ENCODE data around the gene NFIB. TPM values are rescaled to one million over a fixed set of nuclear protein-coding genes. Genes with fewer than 3 reads are reported as not detected.

NFIB gene
- total and polyA plus RNA-seq, 2 of the 4 experiments (the other 2 are of a cell fraction), result 1.4 to 2.0 TPM

- no TSS peak for BruUV-seq (replicated peaks)
- Histone ChIP-seq H2BK5ac (ENCODE audit: low read depth, low read length, poor library complexity, severe bottlenecking) (no peak overlapping the region), H3K14ac (replicated peaks; ENCODE audit: low read depth, low read length) (no peak overlapping the region), H3K9me1 (ENCODE audit: insufficient read depth, low read length) (no peaks in the 10 kb centered on the region), H2BK20ac (ENCODE audit: low read depth, low read length) (no peak overlapping the region), H4K5ac (ENCODE audit: low read depth, low read length) (no peak overlapping the region), H2AFZ (replicated peaks; ENCODE audit: low read length, poor library complexity) (no peak overlapping the region), H3K9ac (ENCODE audit: low read depth, low read length) (no peak overlapping the region), H3K4me1 (ENCODE audit: control insufficient read depth, insufficient read depth, low read length) (peaks cover 4% of the 10 kb centered on the region), H2AK9ac (replicated peaks; ENCODE audit: low read depth, low read length, poor library complexity) (no peak overlapping the region), H3K9me3 (ENCODE audit: control insufficient read depth, insufficient read depth, low read length) (no peaks in the 10 kb centered on the region), H3K4me2 (ENCODE audit: low read depth, low read length) (no peak overlapping the region), H3K27me3 (ENCODE audit: control insufficient read depth, insufficient read depth, low read length) (peaks cover 61% of the 10 kb centered on the region), H2AK5ac (ENCODE audit: low read depth, low read length) (no peak overlapping the region), H4K8ac (ENCODE audit: low read depth in 2 of 2, low read length in 2 of 2) (no peak overlapping the region), H4K20me1 (ENCODE audit: insufficient read depth, low read length) (0 out of 2 replicates have a peak, but pooled peaks cover 5% of the 10 kb centered on the region), H3K56ac (ENCODE audit: extremely low read depth, insufficient read depth, low read length) (no peak overlapping the region), H3K27ac (ENCODE audit: insufficient read depth, low read length) (no peak overlapping the region), H3K18ac (ENCODE audit: low read depth, low read length) (no peak overlapping the region), H4K91ac (ENCODE audit: insufficient read depth, low read depth, low read length) (no peak overlapping the region), H2BK15ac (ENCODE audit: low read depth, low read length) (no peak overlapping the region), H3K36me3 (ENCODE audit: control insufficient read depth, insufficient read depth, low read length) (no peaks in the 10 kb centered on the region), H3K23ac (ENCODE audit: low read depth, low read length) (no peak overlapping the region), H3K4me3 (ENCODE audit: insufficient read depth, low read depth, low read length) (no peak overlapping the region), H3K4ac (ENCODE audit: low read depth, low read length) (no peak overlapping the region), H2BK120ac (ENCODE audit: low read depth, low read length) (no peak overlapping the region), H3K79me1 (ENCODE audit: low read depth in 1 of 2, low read length in 2 of 2) (no peaks in the 10 kb centered on the region)
- WGBS, 2 experiments (ENCODE audit: extremely low coverage in 2 of 2, insufficient read length in 1 of 2), result no CpG with 5 or more reads among the region's 2 CpGs
- ChIA-PET CTCF (interaction anchor here (0.7 kb wide), 1 partner anchor 11 kb away, joined by 3 read pairs; no protein-coding TSS in a partner anchor), POLR2A (ENCODE audit: unreplicated experiment) (interaction anchor here (0.6 kb wide), 1 partner anchor 1044 kb away, joined by 7 read pairs; no protein-coding TSS in a partner anchor)
- in situ Hi-C loops (cut with MboI; ENCODE audit: low sequenced_read_pairs), result no loop called here
- TF ChIP-seq POLR2A (IDR thresholded peaks at IDR 0.05; ENCODE audit: low read depth, low read length) (no peak), BHLHE40 (IDR thresholded peaks at IDR 0.05; ENCODE audit: low read depth, low read length) (no peak)
- dilution Hi-C loops (cut with HindIII; ENCODE audit: low sequenced_read_pairs, unreplicated experiment), result no loop called here
- DNase-seq (no peak), ATAC-seq (ENCODE audit: low read depth) (no peak)
- intact Hi-C loops (cut with micrococcal nuclease), result loop anchor here (10.0 kb wide), 1 partner anchor 384 kb away; no protein-coding TSS in a partner anchor
Measured at GRCh38 chr9:14318361-14318760, 4.4 kb upstream of the NFIB start.
